KBM-7 (cell line): Measurements from ENCODE around the gene GPR35.

Experiments
- DNase-seq: peaks from one replicate; pipeline ENCODE4 v3.0.0-alpha.2; 2015
- in situ Hi-C: fragments of 300-500 bp; cut with MboI; formaldehyde crosslinking; loops from 2 replicates; pipeline ENCODE4 v1.14.3; 2020; ENCODE audit warnings: low sequenced_read_pairs, low pct_unique_long_range_greater_than_20kb, mixed read lengths

GPR35 gene

DNA sequence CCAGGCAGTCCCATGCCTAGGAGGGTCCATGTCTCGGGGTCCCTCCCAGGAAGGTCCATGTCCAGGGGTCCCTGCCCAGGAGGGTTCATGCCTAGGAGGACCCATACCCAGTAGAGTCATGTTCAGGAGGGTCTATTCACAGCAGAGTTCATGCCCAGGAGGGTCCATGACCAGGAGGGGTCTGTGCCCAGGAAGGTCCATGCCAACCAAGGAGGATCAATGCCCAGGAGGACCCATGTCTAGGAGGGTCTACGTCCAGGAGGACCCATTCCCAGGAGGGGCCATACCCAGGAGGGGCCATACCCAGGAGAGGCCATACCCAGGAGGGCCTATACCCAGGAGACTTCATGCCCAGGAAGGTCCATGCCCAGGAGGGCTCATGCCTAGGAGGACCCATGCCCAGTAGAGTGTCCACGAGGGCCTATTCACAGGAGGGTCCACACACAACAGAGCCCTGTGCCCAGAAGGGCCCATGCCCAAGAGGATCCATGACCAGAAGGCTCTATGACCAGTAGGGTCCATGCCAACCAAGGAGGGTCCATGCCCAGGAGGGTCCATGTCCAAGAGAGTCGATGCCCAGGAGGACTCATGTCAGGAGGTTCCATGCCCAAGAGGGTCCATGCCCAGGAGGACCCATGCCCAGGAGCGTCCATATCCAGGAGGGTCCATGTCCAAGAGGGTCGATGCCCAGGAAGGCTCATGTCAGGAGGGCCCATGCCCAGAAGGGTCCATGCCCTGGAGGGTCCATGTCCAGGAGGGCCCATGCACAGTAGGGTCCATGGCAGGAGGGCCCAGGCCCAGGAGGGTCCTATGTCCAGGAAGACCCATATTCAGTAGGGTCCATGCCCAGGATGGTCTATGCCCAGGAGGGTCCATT lies 10.1 kb downstream of the GPR35 start:
- DNase-seq, result no peak
- in situ Hi-C loops, result no loop called here

DNA sequence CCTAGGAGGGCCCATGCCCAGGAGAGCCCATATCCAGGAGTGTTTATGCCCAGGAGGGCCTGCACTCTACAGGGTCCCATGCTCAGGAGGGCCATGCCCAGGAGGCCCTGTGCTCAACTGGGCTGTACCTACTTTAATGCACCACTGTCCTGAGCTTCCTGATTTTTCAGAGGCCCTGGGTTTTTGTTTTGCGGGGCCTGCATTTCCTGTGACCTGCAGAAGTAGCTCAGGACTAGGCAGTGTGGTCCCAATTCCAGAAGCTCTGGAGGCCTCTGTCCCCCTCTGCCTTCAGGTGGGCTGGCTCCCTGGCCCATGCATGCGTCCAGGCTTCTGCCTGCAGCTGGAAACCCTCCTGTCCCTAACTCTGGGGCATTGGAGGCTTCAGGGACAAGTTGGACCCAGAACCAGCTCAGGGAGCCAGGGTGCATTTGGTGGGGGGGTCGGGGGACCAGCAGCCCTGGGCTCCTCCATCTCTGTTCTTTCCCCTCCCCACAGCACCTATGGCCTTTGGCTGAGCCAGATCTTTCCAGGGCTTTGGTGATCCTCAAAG lies 10.8 kb downstream of the GPR35 start:
- in situ Hi-C loops, result no loop called here
- DNase-seq, result no peak

DNA sequence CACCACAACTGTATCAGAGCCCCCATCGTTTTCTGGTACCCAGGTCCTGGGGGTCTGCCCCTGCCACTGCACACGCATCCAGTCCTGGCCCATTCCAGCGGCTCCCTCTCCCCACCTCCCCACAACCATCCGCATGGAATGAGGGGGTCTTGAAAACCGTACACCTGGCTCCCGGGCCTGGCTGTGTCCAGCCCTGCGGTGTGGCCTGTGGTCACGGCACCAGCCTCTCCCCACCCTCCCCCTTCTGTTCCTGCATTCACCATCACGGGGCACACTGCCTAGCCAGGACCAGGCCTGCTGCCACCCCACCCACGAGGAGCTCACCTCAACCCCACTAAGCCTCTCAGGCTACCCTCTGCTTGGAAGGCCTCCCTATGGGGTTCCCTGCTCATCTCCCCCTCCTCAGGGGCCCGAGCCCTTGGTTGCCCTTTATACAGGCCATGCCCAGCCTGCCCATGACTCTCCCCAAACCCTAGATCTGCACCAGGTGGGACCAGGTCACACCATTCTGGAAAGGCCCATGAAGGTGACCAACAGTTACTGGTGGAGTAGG lies 11.4 kb downstream of the GPR35 start:
- in situ Hi-C loops, result no loop called here
- no peak for DNase-seq

DNA sequence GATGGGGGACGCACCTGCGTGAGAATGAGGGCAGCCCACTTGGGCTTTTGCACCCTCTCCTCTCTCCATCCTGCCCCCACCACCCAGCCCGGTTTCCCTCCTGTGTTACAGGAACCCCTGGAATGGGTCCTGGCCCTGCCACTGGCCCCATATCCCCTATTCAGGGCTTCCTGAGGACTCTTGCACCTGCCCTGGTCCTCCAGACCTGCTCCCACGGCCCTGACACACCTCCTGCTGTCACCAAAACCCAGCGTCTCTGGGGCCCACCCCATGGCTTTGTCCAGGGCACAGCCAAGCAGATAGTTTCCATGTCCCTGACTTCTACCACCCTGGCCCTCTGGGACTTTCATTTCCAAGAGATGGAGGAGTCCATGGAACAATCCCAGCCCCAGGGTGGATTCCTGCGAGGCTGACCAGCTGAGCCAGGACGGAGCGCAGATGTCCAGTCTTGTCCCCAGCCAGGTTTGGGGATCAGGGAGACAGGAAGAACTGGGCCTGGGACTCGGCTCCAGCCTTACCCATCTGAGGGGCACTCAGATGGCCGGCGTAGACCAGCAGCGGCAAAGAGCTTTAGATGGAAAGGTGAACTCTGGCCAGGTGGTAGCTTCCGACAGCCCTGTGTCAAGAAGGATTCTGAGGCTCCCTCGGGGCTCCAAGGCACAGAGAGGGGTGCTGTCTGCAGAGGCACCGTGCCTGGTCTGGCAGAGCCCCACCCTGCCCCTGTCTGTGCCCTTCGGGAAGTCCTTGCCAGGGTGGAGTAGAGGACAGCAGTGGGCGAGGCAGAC lies 12.0 kb downstream of the GPR35 start:
- no peak for DNase-seq
- in situ Hi-C loops, result no loop called here

DNA sequence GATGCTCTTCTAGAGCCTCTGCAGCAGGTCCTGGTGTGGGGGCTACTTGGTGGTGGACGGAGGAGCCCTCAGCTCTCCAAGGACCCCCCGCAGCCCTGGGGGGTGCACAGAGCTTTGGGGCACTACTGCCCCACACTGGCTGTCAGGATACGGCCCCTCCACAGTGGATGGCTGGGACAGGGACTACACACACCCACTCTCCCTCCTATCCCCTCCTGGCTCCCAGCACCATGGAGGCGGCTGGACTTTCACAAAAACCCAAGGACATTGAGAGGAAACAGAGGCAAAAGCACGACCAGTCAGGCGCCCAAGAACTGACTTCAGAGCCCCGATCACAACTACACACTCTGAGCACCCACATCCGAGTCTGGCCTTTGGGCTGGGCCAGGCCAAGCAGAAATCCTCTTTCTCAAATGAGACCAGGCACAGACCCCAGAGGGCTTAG lies 12.6 kb downstream of the GPR35 start:
- in situ Hi-C loops, result no loop called here
- no peak for DNase-seq

DNA sequence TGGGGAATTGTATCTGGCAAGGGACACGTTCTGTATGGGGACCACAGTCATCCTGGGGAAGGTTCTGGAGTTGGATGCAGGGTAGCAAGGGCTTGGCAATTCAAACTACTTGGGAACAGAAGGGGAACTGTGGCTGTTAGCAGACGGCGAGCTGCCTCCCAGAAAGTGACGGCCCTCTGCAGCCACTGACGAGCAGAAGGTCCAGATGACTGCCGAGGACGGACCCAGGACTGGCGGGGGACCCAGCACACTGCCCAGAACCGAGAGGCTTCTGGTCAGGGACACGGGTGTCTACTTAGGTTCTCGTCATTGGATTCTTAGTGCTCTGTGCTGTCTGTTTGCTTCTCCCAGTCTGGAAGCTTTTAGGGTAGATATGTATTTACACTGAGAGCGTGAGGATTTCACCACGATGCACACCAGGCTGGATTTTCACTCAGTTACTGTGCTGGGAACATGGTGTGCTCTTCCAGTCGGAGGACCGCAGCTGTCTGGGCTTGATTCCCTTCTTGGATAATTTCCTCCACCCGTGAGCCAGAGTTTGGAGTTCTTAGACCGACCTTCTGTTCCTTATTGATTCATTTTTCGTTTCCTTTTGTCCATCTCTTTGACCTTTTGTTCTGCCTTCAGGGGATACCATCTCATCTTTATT lies 13.4 kb downstream of the GPR35 start:
- no peak for DNase-seq
- in situ Hi-C loops, result no loop called here

DNA sequence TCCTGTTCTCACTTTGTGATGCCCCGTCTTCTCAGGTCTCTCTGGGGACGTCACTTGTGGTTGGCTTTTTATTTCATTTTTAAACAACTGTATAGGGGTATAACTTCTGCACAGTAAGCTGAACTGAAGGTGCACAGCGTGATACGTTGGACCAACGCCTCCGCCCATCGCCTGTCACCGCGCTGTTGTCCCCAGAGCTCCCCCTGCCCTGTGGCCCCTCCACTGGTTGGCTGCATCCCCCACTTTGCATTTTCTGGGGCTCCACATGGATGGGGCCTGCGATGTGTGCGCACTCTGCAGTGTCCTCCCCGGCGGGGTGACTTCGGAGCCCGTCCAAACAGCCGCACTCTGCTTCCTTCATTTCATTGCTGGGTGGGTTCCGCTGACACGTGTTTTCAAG lies 14.3 kb downstream of the GPR35 start:
- DNase-seq, result no peak
- in situ Hi-C loops, result no loop called here

DNA sequence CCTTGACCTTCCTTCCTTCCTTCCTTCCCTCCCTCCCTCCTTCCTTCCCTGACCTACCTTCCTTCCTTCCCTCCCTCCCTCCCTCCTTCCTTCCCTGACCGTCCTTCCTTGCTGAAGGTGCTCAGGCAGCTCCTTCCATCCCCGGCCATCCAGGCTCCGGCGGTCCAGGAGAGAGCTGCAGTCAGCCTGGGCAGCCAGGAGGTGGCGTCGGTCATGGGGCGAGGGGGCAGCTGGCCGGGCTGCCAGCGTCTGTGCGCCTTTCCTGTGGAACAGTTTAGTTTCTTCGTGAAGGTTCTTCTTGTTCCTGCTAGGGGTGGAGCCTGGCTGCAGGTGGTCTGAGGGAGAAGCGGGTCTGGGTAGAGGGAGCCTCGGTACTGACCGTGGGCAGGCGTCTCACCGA lies 15.7 kb downstream of the GPR35 start:
- in situ Hi-C loops, result no loop called here
- DNase-seq, result no peak

DNA sequence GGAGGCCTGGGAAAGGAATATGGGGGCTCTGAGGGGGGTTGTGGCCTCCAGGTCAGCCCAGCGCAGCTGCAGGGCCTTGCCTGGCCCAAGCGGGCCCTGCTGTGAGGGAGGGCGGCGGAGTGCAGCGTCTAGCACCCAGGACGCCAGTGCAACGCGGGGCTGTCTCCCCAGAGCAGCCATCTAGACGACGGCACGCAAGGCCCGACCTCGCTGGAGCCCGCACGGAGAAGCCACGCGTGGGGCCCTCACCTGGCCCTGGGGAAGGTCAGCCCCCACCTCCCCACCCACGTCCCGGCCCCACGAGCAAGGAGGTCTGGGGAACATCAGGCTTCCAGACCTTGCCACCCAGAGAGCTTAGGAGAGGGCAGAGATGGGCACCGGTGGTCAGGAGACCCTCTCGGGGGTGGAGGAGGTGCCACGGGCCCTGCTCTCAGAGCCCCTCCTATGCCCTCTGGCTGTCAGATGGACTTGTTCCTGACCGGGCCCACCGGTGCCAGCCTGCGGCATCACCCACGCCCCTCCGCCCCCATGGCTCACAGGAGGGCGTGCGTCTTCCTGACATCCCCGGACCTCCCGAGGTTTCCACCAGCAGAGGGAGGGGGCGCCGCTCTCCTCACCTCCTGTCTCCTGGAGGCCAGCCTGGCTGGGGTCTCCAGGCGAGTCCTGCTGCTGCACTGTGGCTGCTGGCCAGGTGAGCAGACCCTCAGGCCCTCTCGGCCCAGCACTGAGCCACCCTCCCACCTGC lies 17.0 kb downstream of the GPR35 start:
- in situ Hi-C loops, result no loop called here
- DNase-seq, result no peak

DNA sequence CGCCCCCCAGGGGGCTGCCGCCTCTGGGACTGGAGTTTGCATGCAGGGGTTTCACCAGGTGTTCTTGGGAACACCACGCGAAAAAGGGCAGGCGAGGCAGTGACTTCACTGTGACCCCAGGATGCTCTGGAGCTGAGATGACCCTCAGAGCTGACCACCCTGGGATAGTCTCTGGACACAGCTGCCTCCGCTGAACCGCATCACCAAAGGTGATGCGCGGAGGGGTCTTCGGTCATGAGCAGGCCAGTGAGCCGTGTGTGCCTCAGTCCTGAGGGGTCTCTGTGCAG lies 17.5 kb downstream of the GPR35 start:
- DNase-seq, result no peak
- in situ Hi-C loops, result no loop called here

DNA sequence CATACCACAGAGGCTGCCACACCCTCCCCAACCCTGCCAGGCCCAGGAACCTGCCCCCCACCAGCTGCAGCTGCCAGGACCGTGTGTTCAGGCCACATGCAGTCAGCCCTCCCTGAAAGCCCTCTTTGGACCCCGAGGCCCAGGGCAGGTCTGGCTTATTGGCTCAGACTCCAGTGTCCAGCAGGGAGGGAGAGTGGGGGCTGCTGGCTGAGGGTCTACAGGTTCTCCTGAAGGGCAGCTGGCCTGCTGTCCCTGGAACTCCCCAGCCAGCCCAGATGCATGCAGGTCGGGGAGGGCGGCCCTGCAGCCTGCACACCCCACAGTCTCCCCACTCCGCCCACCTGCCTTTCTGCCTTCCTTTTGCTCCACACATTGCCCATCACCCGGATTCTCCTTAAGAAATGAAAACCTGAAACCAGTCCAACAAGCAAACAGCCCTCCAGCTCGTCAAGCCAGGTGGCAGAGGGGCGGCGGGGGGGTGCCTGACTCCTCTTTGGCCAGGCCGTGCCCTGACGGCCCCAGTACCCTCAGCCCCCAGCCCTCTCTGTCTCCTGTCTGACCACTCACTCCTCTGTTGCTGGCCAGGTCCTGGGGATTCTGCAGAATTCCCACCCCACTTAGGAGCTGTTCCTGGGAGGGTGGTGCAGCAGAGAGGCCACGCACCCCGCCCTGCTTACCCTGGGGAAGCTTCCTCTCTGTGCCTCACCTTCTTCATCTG lies 18.0 kb downstream of the GPR35 start:
- in situ Hi-C loops, result no loop called here
- DNase-seq, result no peak

DNA sequence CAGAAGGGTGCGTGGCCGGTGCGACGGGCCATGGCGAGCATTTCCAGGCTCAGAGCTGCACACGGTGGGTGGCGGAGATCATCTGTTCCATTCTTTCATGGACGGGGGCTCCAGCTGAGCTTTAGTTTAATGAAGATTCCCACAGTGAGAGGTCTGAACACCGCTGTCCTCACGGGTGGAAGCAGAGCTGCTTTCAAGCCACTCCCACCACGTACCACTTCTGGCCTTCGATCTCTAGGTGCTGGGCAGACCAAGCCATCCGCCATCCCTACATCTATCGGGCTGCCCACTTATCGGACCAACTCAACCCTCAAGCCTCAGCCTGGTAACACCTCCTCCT lies 18.5 kb downstream of the GPR35 start:
- in situ Hi-C loops, result no loop called here
- DNase-seq, result no peak

DNA sequence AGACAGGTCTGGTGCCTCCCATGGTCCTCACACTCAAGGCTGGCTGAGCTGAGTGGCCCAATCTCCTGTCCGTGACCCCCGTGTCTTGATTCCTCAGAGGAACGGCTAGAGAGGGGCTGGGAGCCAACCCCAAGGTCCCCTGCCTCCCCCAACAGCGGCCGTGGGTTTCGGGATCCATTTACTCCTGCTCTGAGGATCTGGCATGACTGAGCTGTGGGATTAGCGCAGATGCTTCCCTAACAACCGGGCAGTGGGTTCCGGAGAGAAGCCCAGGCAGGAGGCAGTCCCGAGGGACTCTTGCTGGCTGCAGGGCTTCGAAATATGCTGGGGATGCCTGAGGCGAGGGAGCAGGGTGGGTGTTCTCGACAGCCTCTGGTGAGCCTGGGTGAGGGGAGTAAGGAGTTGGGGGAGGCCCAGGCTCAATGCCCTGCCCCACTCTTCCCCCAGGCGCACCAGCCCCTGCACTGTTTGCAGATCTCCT lies 18.9 kb downstream of the GPR35 start:
- DNase-seq, result no peak
- in situ Hi-C loops, result no loop called here

DNA sequence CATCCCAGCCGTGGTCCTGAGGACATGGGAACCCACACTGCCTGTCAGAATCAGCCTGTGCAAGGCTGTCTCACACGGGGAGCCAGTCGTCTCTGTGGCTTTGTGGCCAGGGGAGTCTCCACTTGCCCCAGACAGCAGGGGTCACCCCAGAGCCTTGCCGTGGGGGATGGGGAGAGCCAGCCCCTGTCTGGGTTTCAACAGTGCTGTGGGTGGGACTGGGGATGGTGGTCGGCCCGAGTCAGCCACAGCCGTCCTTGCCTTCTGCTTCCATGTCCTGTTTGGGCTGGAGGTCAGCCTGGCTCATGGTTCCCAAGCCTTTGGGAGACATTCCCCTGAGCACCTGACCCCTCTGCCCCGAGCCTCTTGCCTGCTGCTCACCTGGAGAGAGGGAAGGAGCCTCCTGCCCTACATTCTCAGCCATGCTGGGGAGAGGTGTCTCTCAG lies 19.6 kb downstream of the GPR35 start:
- no peak for DNase-seq
- in situ Hi-C loops, result no loop called here

DNA sequence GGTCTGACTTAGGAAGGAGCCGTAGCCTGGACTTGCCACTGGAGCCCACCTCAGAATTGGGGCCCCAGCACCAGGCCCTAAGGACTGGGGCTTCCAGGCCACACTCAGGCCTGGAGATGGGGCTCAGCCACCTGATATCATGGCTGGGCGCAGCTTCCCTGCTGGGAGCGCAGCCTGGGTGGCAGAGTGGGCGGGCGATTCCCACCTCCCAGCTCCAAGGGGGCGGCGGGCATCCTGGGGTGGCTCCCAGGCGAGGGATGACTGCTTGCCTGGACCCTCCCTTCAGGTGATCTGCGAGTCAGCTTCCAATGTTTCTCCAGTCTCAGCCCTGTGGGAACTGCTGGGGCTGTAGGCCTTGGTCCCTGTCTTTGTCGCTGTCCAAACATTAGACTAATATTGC lies 20.1 kb downstream of the GPR35 start:
- in situ Hi-C loops, result no loop called here
- DNase-seq, result no peak

DNA sequence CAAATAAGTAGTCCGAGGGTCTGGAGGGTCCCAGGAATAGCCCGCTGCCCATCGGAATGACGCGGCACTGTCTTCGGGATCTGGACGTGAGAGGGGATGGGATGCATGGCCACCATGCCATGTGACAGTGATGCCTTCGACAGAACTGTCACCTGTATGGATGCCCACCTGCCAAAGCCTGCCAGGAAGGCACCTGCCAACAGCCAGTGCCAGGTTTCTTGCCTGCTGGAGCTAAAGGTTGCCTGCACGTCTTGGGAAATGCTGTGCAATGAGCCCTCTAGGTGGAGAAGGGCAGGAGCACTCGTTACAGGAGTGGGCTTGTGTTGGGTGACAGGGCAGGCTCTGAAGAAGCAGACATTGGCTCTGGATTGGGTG lies 20.5 kb downstream of the GPR35 start:
- in situ Hi-C loops, result no loop called here

DNA sequence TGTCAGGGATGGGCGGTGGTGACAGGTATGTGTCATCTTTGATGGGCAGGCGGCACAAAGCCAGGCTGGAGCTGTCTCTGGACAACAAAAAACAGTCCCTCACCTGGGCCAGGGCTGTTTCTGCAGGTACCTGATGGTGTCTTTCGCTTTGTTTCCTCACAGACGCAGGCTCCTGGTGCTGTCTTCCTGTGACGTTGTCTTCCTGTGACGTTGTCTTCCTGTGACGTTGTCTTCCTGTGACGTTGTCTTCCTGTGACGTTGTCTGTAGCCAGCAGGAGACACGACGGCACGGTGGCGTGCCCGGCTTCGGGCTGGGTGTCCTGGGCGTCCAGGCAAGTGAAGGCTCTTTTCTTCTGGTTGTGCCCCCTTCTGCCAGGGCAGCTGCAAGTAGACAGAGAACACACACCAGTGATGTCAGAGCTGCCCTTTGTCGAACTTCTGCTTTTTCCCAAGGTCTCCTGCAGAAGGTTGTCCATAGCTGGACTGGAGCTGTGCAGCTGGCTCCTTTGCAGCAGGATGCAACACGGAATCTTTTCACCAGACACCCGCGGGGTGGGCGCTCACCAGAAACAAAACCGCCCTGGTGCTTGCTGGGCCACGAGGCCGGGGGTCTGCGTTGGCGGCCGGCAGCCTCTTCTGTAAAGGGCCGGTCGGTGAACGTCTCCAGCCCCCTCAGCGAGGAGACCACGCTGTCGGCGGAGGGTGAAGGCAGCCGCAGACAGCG lies 21.1 kb downstream of the GPR35 start:
- DNase-seq, result peak; percentile 23

More for the DNA sequence above, 20.5 kb downstream of the GPR35 start:
- no peak for DNase-seq

More for the DNA sequence above, 21.1 kb downstream of the GPR35 start:
- in situ Hi-C loops, result no loop called here
